H1 (cell line): ENCODE results near the gene ALAS1. TPM values are rescaled to one million over a fixed set of nuclear protein-coding genes. Genes with fewer than 3 reads are reported as not detected.

Source experiments
- CHD7 ChIP-seq: fragments of 300-600 bp; sonication (generic); IDR thresholded peaks from 2 replicates; pipeline ENCODE4 v1.7.1; 2012; ENCODE audit warnings: low read length, moderate library complexity, mild to moderate bottlenecking, inconsistent platforms; ENCODE audit not compliant: insufficient replicate concordance
- FOSL1 ChIP-seq: IDR thresholded peaks from 2 replicates; pipeline ENCODE4 v1.6.1; 2011; ENCODE audit warnings: mild to moderate bottlenecking, low read depth, low read length, moderate library complexity; ENCODE audit not compliant: insufficient read depth
- POLR2A ChIP-seq, 2 experiments: IDR thresholded peaks; 1 replicate in 1 of 2; 2 replicates in 1 of 2; pipeline ENCODE4 v1.6.1; 2011; ENCODE audit warnings: low read depth in 2 of 2, low read length in 2 of 2, mild to moderate bottlenecking in 2 of 2; ENCODE audit errors: control extremely low read depth in 1 of 2
- POLR2AphosphoS5 ChIP-seq: IDR thresholded peaks from 2 replicates; pipeline ENCODE4 v1.6.1; 2011; ENCODE audit warnings: low read depth, low read length
- POU5F1 ChIP-seq: IDR thresholded peaks from 2 replicates; pipeline ENCODE4 v1.6.1; 2011; ENCODE audit warnings: low read depth, mild to moderate bottlenecking, low read length, moderate library complexity
- USF2 ChIP-seq: IDR thresholded peaks from 2 replicates; pipeline ENCODE4 v1.6.1; 2011; ENCODE audit warnings: low read length, improper control_type of control experiment
- polyA plus RNA-seq, 7 experiments: library from polyadenylated mRNA; depleted of rRNA in 3 of 7; stranded (reverse) in 5 of 7; unstranded in 2 of 7; fragments of >200 nt in 5 of 7; fragments of 200-250 nt in 2 of 7; gene quantifications; 1 replicate in 5 of 7; 2 replicates in 1 of 7; 4 replicates in 1 of 7; pipeline versions ENCODE4 v1.2.1 to v1.2.3, GENCODE V29; 2011 to 2013; ENCODE audit warnings: missing spikeins in 2 of 7, mixed read lengths in 2 of 7
- total RNA-seq: library from RNA; stranded (reverse); fragmentation: NEBNext Ultra II Directional; extraction: Animal tissue kit (Norgen Biotek cat#: 25700); gene quantifications from 2 replicates; pipeline ENCODE4 v1.2.1, GENCODE V29; 2021

The ALAS1 gene
- total and polyA plus RNA-seq, 2 of the 8 experiments (the other 6 are each of a cell fraction or from before 2014, with no cell fraction given), result 45.9 to 84.4 TPM

- TF ChIP-seq CHD7, result no peak
- no peak for TF ChIP-seq POLR2A (IDR thresholded peaks at IDR 0.05; ENCODE audit: control extremely low read depth in 1 of 2, low read depth in 2 of 2, low read length in 2 of 2)
- no peak for TF ChIP-seq USF2
- TF ChIP-seq POLR2AphosphoS5, result no peak
- no peak for TF ChIP-seq FOSL1
- TF ChIP-seq POU5F1, result no peak
Observed at GRCh38 chr3:52195823-52196331, 2.1 kb upstream of the ALAS1 start (continued).
